ENCODE data around the gene TAF3.

DNA sequence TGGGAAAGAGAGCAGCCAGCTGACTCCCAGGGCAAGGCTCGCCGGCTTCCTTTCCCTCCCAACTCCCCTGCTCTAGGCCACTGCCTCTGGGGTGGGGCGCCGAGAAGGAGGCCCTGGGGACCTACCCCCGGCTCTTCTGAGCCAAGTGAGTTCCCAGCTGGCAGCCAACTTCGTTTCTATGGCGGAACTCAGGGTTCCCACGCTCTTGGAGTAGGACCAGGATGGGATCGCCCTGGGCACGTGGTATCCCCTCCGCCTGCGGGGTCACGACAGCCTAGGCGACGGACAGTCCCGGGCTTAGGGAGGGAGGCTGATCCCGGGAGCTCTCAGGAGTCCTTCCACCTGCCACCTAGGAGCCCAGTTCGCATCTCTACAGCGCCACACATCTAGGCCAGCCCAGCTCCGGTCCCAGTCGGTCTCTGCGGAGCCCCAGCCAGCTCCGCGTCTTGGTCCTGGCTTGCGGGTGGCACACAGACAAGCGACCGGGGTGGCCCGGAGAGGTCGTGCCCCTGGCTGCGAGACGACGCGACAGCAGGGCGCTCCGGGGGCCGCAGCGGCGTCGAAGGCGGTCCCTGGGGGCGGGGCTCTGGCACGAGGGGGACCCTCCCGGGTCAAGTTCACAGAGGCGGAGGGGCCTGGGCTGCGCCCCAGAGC, 215.6 kb downstream of the TAF3 start:
- TF ChIP-seq YY1 (IDR thresholded peaks at IDR 0.05; ENCODE audit: insufficient read depth, insufficient read length) (no peak), SUZ12 (IDR thresholded peaks at IDR 0.05; ENCODE audit: extremely low read depth, insufficient read depth, insufficient read length) (no peak)

All from NT2/D1 (cell line).